Adipose tissue (tissue), 3 donors: ENCODE measurements around the gene CHST7. TPM values are rescaled to one million over a fixed set of nuclear protein-coding genes. Genes with fewer than 3 reads are reported as not detected.

Experiments
- H3K27ac ChIP-seq: one replicate; pipeline ENCODE4 v1.5.1; 2013; ENCODE audit warnings: low read depth, low read length
- WGBS, 3 donors: extraction: QIAGEN DNeasy Blood & Tissue Kit; methylation state at CpG; one replicate each; pipeline ENCODE4 v1.1.7; 2013; 5-methylcytosine and 5-hydroxymethylcytosine counted together
- polyA plus RNA-seq, 3 donors: library from polyadenylated mRNA; stranded (reverse); fragments of 200-250 nt; gene quantifications; one replicate each; pipeline ENCODE4 v1.2.3, GENCODE V29; 2013
- donor health status: healthy with polysubstance abuse.
- donor health status: Bipolar disorder and iron deficiency.
- donor health status: healthy.

Gene CHST7
- polyA plus RNA-seq, 3 donors, result 1.7 to 7.5 (median 3.0) TPM

- 84 to 86% (median 85%) methylated on average over 10 of the region's 10 CpGs for WGBS, 3 donors
- H3K27ac ChIP-seq, result no peak overlapping the region
Observed at GRCh38 chrX:46571423-46572339, 1.9 kb upstream of the CHST7 start.

GRCh38 chrX:46572340-46572936, 1.1 kb upstream of the CHST7 start:
- 66 to 80% (median 66%) methylated on average over 5 of the region's 5 CpGs for WGBS, 3 donors
- no peak overlapping the region for H3K27ac ChIP-seq

GRCh38 chrX:46573892-46574773, 568 bp downstream of the CHST7 start:
- WGBS, 3 donors, result 1 to 45% (median 1%) methylated on average over 58 to 107 of the region's 107 CpGs
- no peak overlapping the region for H3K27ac ChIP-seq

GRCh38 chrX:46574774-46575381, 1.3 kb downstream of the CHST7 start:
- 1 to 49% (median 1%) methylated on average over 21 to 87 of the region's 90 CpGs for WGBS, 3 donors
- no peak overlapping the region for H3K27ac ChIP-seq

- H3K27ac ChIP-seq, result no peak overlapping the region
- WGBS, 3 donors, result 28 to 64% (median 47%) methylated on average over 6 of the region's 6 CpGs
Observed at GRCh38 chrX:46575586-46575985, 2.0 kb downstream of the CHST7 start.

GRCh38 chrX:46575991-46576392, 2.4 kb downstream of the CHST7 start:
- no peak overlapping the region for H3K27ac ChIP-seq
- WGBS, 3 donors, result 6 to 48% (median 24%) methylated on average over 6 of the region's 6 CpGs

GRCh38 chrX:46576458-46576857, 2.9 kb downstream of the CHST7 start:
- H3K27ac ChIP-seq, result no peak overlapping the region
- 37 to 70% (median 47%) methylated on average over 3 of the region's 3 CpGs for WGBS, 3 donors

- no peak overlapping the region for H3K27ac ChIP-seq
- 64 to 81% (median 70%) methylated on average over 7 of the region's 7 CpGs for WGBS, 3 donors
Observed at GRCh38 chrX:46577221-46578005, 3.8 kb downstream of the CHST7 start.

- H3K27ac ChIP-seq, result no peak overlapping the region
- 87 to 94% (median 91%) methylated on average over 1 of the region's 1 CpG for WGBS, 3 donors
Observed at GRCh38 chrX:46579250-46579649, 5.7 kb downstream of the CHST7 start.

- WGBS, 3 donors, result 89 to 95% (median 90%) methylated on average over 4 to 6 of the region's 6 CpGs
- no peak overlapping the region for H3K27ac ChIP-seq
Observed at GRCh38 chrX:46580613-46581012, 7.0 kb downstream of the CHST7 start.

- H3K27ac ChIP-seq, result no peak overlapping the region
- WGBS, 3 donors, result 54 to 88% (median 66%) methylated on average over 3 of the region's 3 CpGs
Observed at GRCh38 chrX:46582325-46582724, 8.8 kb downstream of the CHST7 start.

GRCh38 chrX:46582966-46583365, 9.4 kb downstream of the CHST7 start:
- no peak overlapping the region for H3K27ac ChIP-seq
- 19 to 40% (median 21%) methylated on average over 1 of the region's 1 CpG for WGBS, 3 donors

- WGBS, 3 donors, result 45 to 66% (median 63%) methylated on average over 2 of the region's 2 CpGs
- no peak overlapping the region for H3K27ac ChIP-seq
Observed at GRCh38 chrX:46584736-46585135, 11.2 kb downstream of the CHST7 start.

- 37 to 71% (median 38%) methylated on average over 5 of the region's 5 CpGs for WGBS, 3 donors
- no peak overlapping the region for H3K27ac ChIP-seq
Observed at GRCh38 chrX:46587158-46587557, 13.6 kb downstream of the CHST7 start.

GRCh38 chrX:46587753-46588171, 14.2 kb downstream of the CHST7 start:
- H3K27ac ChIP-seq, result no peak overlapping the region
- 15 to 51% (median 22%) methylated on average over 5 of the region's 5 CpGs for WGBS, 3 donors

GRCh38 chrX:46588263-46588662, 14.7 kb downstream of the CHST7 start:
- WGBS, 3 donors, result 5 to 62% (median 32%) methylated on average over 4 of the region's 4 CpGs
- no peak overlapping the region for H3K27ac ChIP-seq

GRCh38 chrX:46589977-46590723, 16.6 kb downstream of the CHST7 start:
- 70 to 74% (median 73%) methylated on average over 7 of the region's 7 CpGs for WGBS, 3 donors
- no peak overlapping the region for H3K27ac ChIP-seq
